ENCODE measurements around the gene VPS37B. TPM values are rescaled to one million over a fixed set of nuclear protein-coding genes. Genes with fewer than 3 reads are reported as not detected.
"Not testable (repeated sequence)": the region's sequence is repeated elsewhere in the genome, so short reads cannot be mapped to it uniquely, and the experiment has no call there.

VPS37B gene
- total RNA-seq, 1 experiment from 2014 or later: 12.3 TPM

DNA sequence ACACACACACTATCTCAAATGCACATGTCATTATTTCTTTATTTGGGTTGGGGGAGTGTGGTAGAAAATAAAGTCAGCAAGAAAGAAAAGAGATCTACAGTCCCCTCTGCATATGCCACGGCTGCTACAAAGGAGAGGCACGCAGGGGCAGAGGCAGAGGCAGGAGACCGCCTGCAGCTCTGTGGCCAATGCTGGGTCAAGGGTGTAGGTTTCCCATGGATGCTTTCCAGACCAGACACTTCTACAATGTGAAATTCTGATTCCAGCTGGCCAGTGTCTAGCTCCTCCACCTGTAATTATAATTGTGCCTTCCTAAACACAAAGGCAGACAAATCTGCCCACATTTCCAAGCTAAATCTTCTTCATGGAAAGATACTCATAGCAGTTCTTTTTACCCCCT, 19.2 kb downstream of the VPS37B start:
- Histone ChIP-seq H2BK120ac (ENCODE audit: low read depth, low read length, poor library complexity, severe bottlenecking) (no peak overlapping the region), H3K79me2 (ENCODE audit: insufficient read depth, low read length) (0 out of 2 replicates have a peak, but pooled peaks cover 2% of the 10 kb centered on the region), H3K23ac (ENCODE audit: insufficient read length, low read depth, low read length) (no peak overlapping the region), H3K27ac (ENCODE audit: insufficient read length, low read depth, low read length) (no peak overlapping the region), H3K23me2 (ENCODE audit: insufficient read length, low read depth, low read length, poor library complexity, severe bottlenecking) (no peaks in the 10 kb centered on the region), H3K4ac (ENCODE audit: low read depth, low read length) (no peak overlapping the region), H4K20me1 (ENCODE audit: control insufficient read depth, insufficient read depth, insufficient read length) (no peaks in the 10 kb centered on the region), H3K56ac (ENCODE audit: insufficient read length, low read depth, low read length) (no peak overlapping the region), H2AFZ (ENCODE audit: low read length) (no peak overlapping the region), H4K5ac (ENCODE audit: insufficient read length, low read depth, low read length) (no peak overlapping the region), H3K4me1 (ENCODE audit: insufficient read depth, low read length) (no peaks in the 10 kb centered on the region), H4K91ac (ENCODE audit: insufficient read length, low read depth, low read length) (no peak overlapping the region), H3K9me3 (ENCODE audit: control insufficient read depth, low read depth, low read length) (no peaks in the 10 kb centered on the region), H3K4me2 (ENCODE audit: insufficient read depth, insufficient read length, low read length) (no peak overlapping the region), H2BK20ac (ENCODE audit: low read depth, low read length, poor library complexity, severe bottlenecking) (no peak overlapping the region), H3K27me3 (ENCODE audit: insufficient read depth, low read length) (peaks cover 61% of the 10 kb centered on the region), H2BK15ac (ENCODE audit: low read depth, low read length) (no peak overlapping the region), H2AK5ac (ENCODE audit: insufficient read length, low read length) (no peak overlapping the region), H3K9ac (ENCODE audit: extremely low read depth, insufficient read length, low read length) (no peak overlapping the region), H3T11ph (ENCODE audit: low read length) (no peak overlapping the region), H3K14ac (ENCODE audit: insufficient read depth, low read length) (no peak overlapping the region), H2BK12ac (ENCODE audit: insufficient read length, low read depth, low read length) (no peak overlapping the region), H3K18ac (ENCODE audit: insufficient read length, low read depth, low read length) (no peak overlapping the region), H4K8ac (replicated peaks; ENCODE audit: insufficient read length, low read depth, low read length) (no peak overlapping the region), H3K79me1 (ENCODE audit: insufficient read depth, low read depth, low read length, poor library complexity, severe bottlenecking) (no peaks in the 10 kb centered on the region), H2BK5ac (ENCODE audit: insufficient read length, low read length) (no peak overlapping the region)
- WGBS (ENCODE audit: extremely low coverage, insufficient read length, low lambda C conversion rate): no CpG with 5 or more reads among the region's 3 CpGs
- no peak for DNase-seq
- H3K9me3 Mint-ChIP-seq: no peaks in the 10 kb centered on the region; a peak in 1 of 5 replicates
- no peak overlapping the region for H3K4me3 Mint-ChIP-seq
- no peak overlapping the region for H3K27ac Mint-ChIP-seq
- peaks cover 35 to 57% of the 10 kb centered on the region in 2 experiments for H3K4me1 Mint-ChIP-seq
- no peak for TF ChIP-seq CTCF (conservative IDR thresholded peaks at IDR 0.05)
- H3K36me3 Mint-ChIP-seq (ENCODE audit: insufficient read depth in 1 of 3, low read depth in 3 of 3): peaks cover 0 to 5% (median 2%) of the 10 kb centered on the region in 3 experiments; a peak in 1 of 7 replicates
- H3K27me3 Mint-ChIP-seq (ENCODE audit: low read depth): peaks cover 100% of the 10 kb centered on the region

- H3K4me2 ChIP-seq (ENCODE audit: insufficient read depth, insufficient read length, low read length): not testable (repeated sequence)
- peaks cover 66% of the 10 kb centered on the region for H3K27me3 ChIP-seq (ENCODE audit: insufficient read depth, low read length)
These were observed 19.6 kb downstream of the VPS37B start for GRCh38 chr12:122876281-122876680.

More at GRCh38 chr12:122876281-122876680, 19.6 kb downstream of the VPS37B start:
- not testable (repeated sequence) for H3K36me3 Mint-ChIP-seq (ENCODE audit: insufficient read depth in 1 of 3, low read depth in 3 of 3); H3K56ac ChIP-seq (ENCODE audit: insufficient read length, low read depth, low read length); H2AK5ac ChIP-seq (ENCODE audit: insufficient read length, low read length); H2BK15ac ChIP-seq (ENCODE audit: low read depth, low read length); H4K91ac ChIP-seq (ENCODE audit: insufficient read length, low read depth, low read length); H3K9me3 Mint-ChIP-seq; H3K27ac ChIP-seq (ENCODE audit: insufficient read length, low read depth, low read length); H3K14ac ChIP-seq (ENCODE audit: insufficient read depth, low read length); H3K9me3 ChIP-seq (ENCODE audit: control insufficient read depth, low read depth, low read length); H3K9ac ChIP-seq (ENCODE audit: extremely low read depth, insufficient read length, low read length); H3K79me2 ChIP-seq (ENCODE audit: insufficient read depth, low read length); H2BK120ac ChIP-seq (ENCODE audit: low read depth, low read length, poor library complexity, severe bottlenecking); H4K20me1 ChIP-seq (ENCODE audit: control insufficient read depth, insufficient read depth, insufficient read length); H3K18ac ChIP-seq (ENCODE audit: insufficient read length, low read depth, low read length); H2BK12ac ChIP-seq (ENCODE audit: insufficient read length, low read depth, low read length); H3K23me2 ChIP-seq (ENCODE audit: insufficient read length, low read depth, low read length, poor library complexity, severe bottlenecking); H2AFZ ChIP-seq (ENCODE audit: low read length); DNase-seq; H4K5ac ChIP-seq (ENCODE audit: insufficient read length, low read depth, low read length); H3K4me3 Mint-ChIP-seq; H4K8ac ChIP-seq (replicated peaks; ENCODE audit: insufficient read length, low read depth, low read length); H3K79me1 ChIP-seq (ENCODE audit: insufficient read depth, low read depth, low read length, poor library complexity, severe bottlenecking); H3K4ac ChIP-seq (ENCODE audit: low read depth, low read length); H3T11ph ChIP-seq (ENCODE audit: low read length); H2BK20ac ChIP-seq (ENCODE audit: low read depth, low read length, poor library complexity, severe bottlenecking); H2BK5ac ChIP-seq (ENCODE audit: insufficient read length, low read length); H3K27ac Mint-ChIP-seq; H3K23ac ChIP-seq (ENCODE audit: insufficient read length, low read depth, low read length); H3K4me1 ChIP-seq (ENCODE audit: insufficient read depth, low read length)
- WGBS (ENCODE audit: extremely low coverage, insufficient read length, low lambda C conversion rate): no CpG with 5 or more reads among the region's 5 CpGs
- peaks cover 100% of the 10 kb centered on the region for H3K27me3 Mint-ChIP-seq (ENCODE audit: low read depth)
- peaks cover 38 to 59% of the 10 kb centered on the region in 2 experiments for H3K4me1 Mint-ChIP-seq
